ENCODE data around the gene KIAA1755. TPM values are rescaled to one million over a fixed set of nuclear protein-coding genes. Genes with fewer than 3 reads are reported as not detected.

The KIAA1755 gene
- total RNA-seq, 2 donors from 2014 or later = not detected

- Mint-ChIP-seq H3K4me3 (no peak overlapping the region), H3K27me3 (no peaks in the 10 kb centered on the region), H3K4me1 (no peaks in the 10 kb centered on the region), H3K36me3 (ENCODE audit: low read depth) (no peaks in the 10 kb centered on the region), H3K9me3 (no peaks in the 10 kb centered on the region), H3K27ac (no peak overlapping the region)
- no peak for ATAC-seq (replicated peaks)
Measured at GRCh38 chr20:38215194-38216182, 45.0 kb downstream of the KIAA1755 start.

- Mint-ChIP-seq H3K36me3 (ENCODE audit: low read depth) (no peaks in the 10 kb centered on the region), H3K4me1 (no peaks in the 10 kb centered on the region), H3K4me3 (no peak overlapping the region), H3K27me3 (no peaks in the 10 kb centered on the region), H3K27ac (no peak overlapping the region), H3K9me3 (no peaks in the 10 kb centered on the region)
- no peak for ATAC-seq (replicated peaks)
Measured at GRCh38 chr20:38214256-38215193, 46.0 kb downstream of the KIAA1755 start.

GRCh38 chr20:38213607-38213940, 47.0 kb downstream of the KIAA1755 start:
- Mint-ChIP-seq H3K36me3 (ENCODE audit: low read depth) (no peaks in the 10 kb centered on the region), H3K9me3 (no peaks in the 10 kb centered on the region), H3K4me3 (no peak overlapping the region), H3K27me3 (peaks cover 4% of the 10 kb centered on the region), H3K27ac (no peak overlapping the region), H3K4me1 (no peaks in the 10 kb centered on the region)
- ATAC-seq (replicated peaks) = no peak

- no peak for ATAC-seq (replicated peaks)
- H3K4me3 Mint-ChIP-seq = no peak overlapping the region
- no peaks in the 10 kb centered on the region for H3K36me3 Mint-ChIP-seq (ENCODE audit: low read depth)
- H3K27me3 Mint-ChIP-seq = peaks cover 9% of the 10 kb centered on the region
- H3K9me3 Mint-ChIP-seq = no peaks in the 10 kb centered on the region
- H3K27ac Mint-ChIP-seq = no peak overlapping the region
- no peaks in the 10 kb centered on the region for H3K4me1 Mint-ChIP-seq
Measured at GRCh38 chr20:38212806-38213606, 47.5 kb downstream of the KIAA1755 start.

GRCh38 chr20:38211200-38212097, 49.1 kb downstream of the KIAA1755 start:
- Mint-ChIP-seq H3K36me3 (ENCODE audit: low read depth) (no peaks in the 10 kb centered on the region), H3K9me3 (no peaks in the 10 kb centered on the region), H3K27me3 (peaks cover 9% of the 10 kb centered on the region), H3K4me3 (no peak overlapping the region), H3K4me1 (no peaks in the 10 kb centered on the region), H3K27ac (no peak overlapping the region)
- no peak for ATAC-seq (replicated peaks)

GRCh38 chr20:38210741-38211140, 49.8 kb downstream of the KIAA1755 start:
- H3K27me3 Mint-ChIP-seq = peaks cover 9% of the 10 kb centered on the region
- no peaks in the 10 kb centered on the region for H3K4me1 Mint-ChIP-seq
- no peaks in the 10 kb centered on the region for H3K36me3 Mint-ChIP-seq (ENCODE audit: low read depth)
- no peaks in the 10 kb centered on the region for H3K9me3 Mint-ChIP-seq
- H3K27ac Mint-ChIP-seq = no peak overlapping the region
- no peak for ATAC-seq (replicated peaks)
- no peak overlapping the region for H3K4me3 Mint-ChIP-seq

GRCh38 chr20:38209736-38210405, 50.7 kb downstream of the KIAA1755 start:
- Mint-ChIP-seq H3K36me3 (ENCODE audit: low read depth) (no peaks in the 10 kb centered on the region), H3K27ac (no peak overlapping the region), H3K4me1 (no peaks in the 10 kb centered on the region), H3K27me3 (peaks cover 9% of the 10 kb centered on the region), H3K9me3 (no peaks in the 10 kb centered on the region), H3K4me3 (no peak overlapping the region)
- ATAC-seq (replicated peaks) = no peak

GRCh38 chr20:38209054-38209675, 51.4 kb downstream of the KIAA1755 start:
- Mint-ChIP-seq H3K27ac (no peak overlapping the region), H3K9me3 (no peaks in the 10 kb centered on the region), H3K36me3 (ENCODE audit: low read depth) (no peaks in the 10 kb centered on the region), H3K4me3 (no peak overlapping the region), H3K27me3 (peaks cover 9% of the 10 kb centered on the region), H3K4me1 (no peaks in the 10 kb centered on the region)
- no peak for ATAC-seq (replicated peaks)

GRCh38 chr20:38208523-38208922, 52.0 kb downstream of the KIAA1755 start:
- peaks cover 9% of the 10 kb centered on the region for H3K27me3 Mint-ChIP-seq
- no peak for ATAC-seq (replicated peaks)
- H3K9me3 Mint-ChIP-seq = no peaks in the 10 kb centered on the region
- peak overlapping the region; percentile 39 for H3K27ac Mint-ChIP-seq
- H3K4me1 Mint-ChIP-seq = no peaks in the 10 kb centered on the region
- H3K36me3 Mint-ChIP-seq (ENCODE audit: low read depth) = no peaks in the 10 kb centered on the region
- no peak overlapping the region for H3K4me3 Mint-ChIP-seq

- no peak for ATAC-seq (replicated peaks)
- Mint-ChIP-seq H3K4me3 (no peak overlapping the region), H3K9me3 (no peaks in the 10 kb centered on the region), H3K27me3 (peaks cover 9% of the 10 kb centered on the region), H3K36me3 (ENCODE audit: low read depth) (no peaks in the 10 kb centered on the region), H3K4me1 (no peaks in the 10 kb centered on the region), H3K27ac (peak overlapping the region; percentile 39)
Measured at GRCh38 chr20:38208088-38208487, 52.4 kb downstream of the KIAA1755 start.

GRCh38 chr20:38207621-38208020, 52.9 kb downstream of the KIAA1755 start:
- Mint-ChIP-seq H3K4me1 (no peaks in the 10 kb centered on the region), H3K9me3 (no peaks in the 10 kb centered on the region), H3K27ac (no peak overlapping the region), H3K27me3 (peaks cover 12% of the 10 kb centered on the region), H3K4me3 (no peak overlapping the region), H3K36me3 (ENCODE audit: low read depth) (no peaks in the 10 kb centered on the region)
- no peak for ATAC-seq (replicated peaks)

- H3K27me3 Mint-ChIP-seq = peaks cover 15% of the 10 kb centered on the region
- H3K4me1 Mint-ChIP-seq = no peaks in the 10 kb centered on the region
- no peaks in the 10 kb centered on the region for H3K36me3 Mint-ChIP-seq (ENCODE audit: low read depth)
- ATAC-seq (replicated peaks) = no peak
- no peak overlapping the region for H3K4me3 Mint-ChIP-seq
- H3K9me3 Mint-ChIP-seq = no peaks in the 10 kb centered on the region
- no peak overlapping the region for H3K27ac Mint-ChIP-seq
Measured at GRCh38 chr20:38205001-38205400, 55.5 kb downstream of the KIAA1755 start.

GRCh38 chr20:38203981-38204357, 56.6 kb downstream of the KIAA1755 start:
- Mint-ChIP-seq H3K27ac (no peak overlapping the region), H3K4me1 (no peaks in the 10 kb centered on the region), H3K4me3 (no peak overlapping the region), H3K36me3 (ENCODE audit: low read depth) (no peaks in the 10 kb centered on the region), H3K27me3 (peaks cover 13% of the 10 kb centered on the region), H3K9me3 (no peaks in the 10 kb centered on the region)
- no peak for ATAC-seq (replicated peaks)

Data from activated T-helper 17 cell treated with anti-CD3 and anti-CD28 coated beads, Interleukin-2, amount 50 U/mL, for 72 hours (primary cell).